GM10266 (cell line): ENCODE data around the gene ACTN3.

ENCODE experiments used
- DNase-seq: peaks from one replicate; pipeline ENCODE4 v3.0.0; 2012; ENCODE audit errors: extremely low spot score
- TF ChIP-seq, protein P1 (sequence below): IDR thresholded peaks from 2 replicates; pipeline ENCODE4 v1.5.1; 2012; ENCODE audit warnings: mild to moderate bottlenecking, low read depth; ENCODE audit not compliant: control insufficient read depth, insufficient read depth; ENCODE audit errors: missing control alignments

The ACTN3 gene

GRCh38 chr11:66567787-66568123 lies 21.1 kb downstream of the ACTN3 start:
- DNase-seq: no peak
- TF ChIP-seq, protein P1, sequence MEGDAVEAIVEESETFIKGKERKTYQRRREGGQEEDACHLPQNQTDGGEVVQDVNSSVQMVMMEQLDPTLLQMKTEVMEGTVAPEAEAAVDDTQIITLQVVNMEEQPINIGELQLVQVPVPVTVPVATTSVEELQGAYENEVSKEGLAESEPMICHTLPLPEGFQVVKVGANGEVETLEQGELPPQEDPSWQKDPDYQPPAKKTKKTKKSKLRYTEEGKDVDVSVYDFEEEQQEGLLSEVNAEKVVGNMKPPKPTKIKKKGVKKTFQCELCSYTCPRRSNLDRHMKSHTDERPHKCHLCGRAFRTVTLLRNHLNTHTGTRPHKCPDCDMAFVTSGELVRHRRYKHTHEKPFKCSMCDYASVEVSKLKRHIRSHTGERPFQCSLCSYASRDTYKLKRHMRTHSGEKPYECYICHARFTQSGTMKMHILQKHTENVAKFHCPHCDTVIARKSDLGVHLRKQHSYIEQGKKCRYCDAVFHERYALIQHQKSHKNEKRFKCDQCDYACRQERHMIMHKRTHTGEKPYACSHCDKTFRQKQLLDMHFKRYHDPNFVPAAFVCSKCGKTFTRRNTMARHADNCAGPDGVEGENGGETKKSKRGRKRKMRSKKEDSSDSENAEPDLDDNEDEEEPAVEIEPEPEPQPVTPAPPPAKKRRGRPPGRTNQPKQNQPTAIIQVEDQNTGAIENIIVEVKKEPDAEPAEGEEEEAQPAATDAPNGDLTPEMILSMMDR: no peak

- DNase-seq: peak; percentile 96
- TF ChIP-seq, protein P1: no peak
Measured at GRCh38 chr11:66568124-66568916, 21.6 kb downstream of the ACTN3 start, which contains the start of gene CTSF. Gene CTSF (minus strand): TSS chr11:66568606. CDS start chr11:66568486, 120 bp downstream.

- TF ChIP-seq, protein P1: no peak
Measured at GRCh38 chr11:66569076-66569475, 22.4 kb downstream of the ACTN3 start.

DNA sequence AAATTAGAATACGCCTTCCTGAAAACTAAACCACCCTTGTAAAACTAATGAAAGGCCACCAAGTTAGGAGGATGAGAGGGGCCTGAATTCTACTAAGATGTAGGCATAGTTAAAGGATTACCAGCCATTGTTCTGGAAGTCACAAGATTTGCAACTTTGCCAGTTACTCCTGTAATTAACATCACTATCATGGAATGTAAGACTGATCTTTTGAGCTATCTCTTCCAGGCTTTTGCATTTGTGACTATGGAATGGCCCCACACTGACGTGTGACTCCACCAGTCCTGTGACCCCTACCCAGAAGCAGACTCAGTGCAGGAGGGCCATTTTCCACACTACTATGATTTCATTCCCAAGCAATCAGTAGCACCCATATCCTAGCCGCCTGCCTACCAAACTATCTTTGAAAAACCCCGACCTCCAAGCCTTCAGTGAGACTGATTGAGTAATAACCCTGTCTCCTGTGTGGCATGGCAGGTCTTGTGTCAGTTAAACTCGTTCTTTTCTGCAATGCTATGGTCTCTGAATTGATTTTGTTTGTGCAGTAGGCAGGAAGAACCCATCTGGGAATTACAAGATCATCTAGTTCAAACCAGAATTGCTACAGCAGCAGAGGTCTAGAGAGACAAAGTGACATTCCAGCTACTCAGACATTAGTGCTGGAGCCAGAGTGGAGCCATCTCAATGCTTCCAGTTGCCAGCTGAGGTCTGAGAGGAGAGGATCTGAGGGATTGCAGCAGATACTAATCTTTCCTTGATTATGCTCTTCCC lies 23.6 kb downstream of the ACTN3 start:
- TF ChIP-seq, protein P1: no peak
- no peak for DNase-seq

More at GRCh38 chr11:66569076-66569475, 22.4 kb downstream of the ACTN3 start:
- no peak for DNase-seq

GRCh38 chr11:66570850-66571180 lies 24.1 kb downstream of the ACTN3 start:
- TF ChIP-seq, protein P1: no peak
- no peak for DNase-seq

- DNase-seq: peak; percentile 86
- TF ChIP-seq, protein P1: peak; percentile 87
Measured at GRCh38 chr11:66579017-66579606, 32.4 kb downstream of the ACTN3 start.
